Skeletal muscle satellite cell (primary cell): Measurements from ENCODE around the gene LPAR1.
"Not testable (repeated sequence)": the region's sequence is repeated elsewhere in the genome, so short reads cannot be mapped to it uniquely, and the experiment has no call there.

ENCODE experiments used
- H3K27me3 ChIP-seq: 2 replicates; pipeline ENCODE4 v1.7.0; 2013; ENCODE audit warnings: low read length; ENCODE audit not compliant: control insufficient read depth, insufficient read depth
- H3K36me3 ChIP-seq: 2 replicates; pipeline ENCODE4 v1.7.0; 2013; ENCODE audit warnings: mild to moderate bottlenecking, control low read depth, low read length; ENCODE audit not compliant: insufficient read depth
- H3K4me1 ChIP-seq: 2 replicates; pipeline ENCODE4 v1.7.0; 2013; ENCODE audit warnings: low read length; ENCODE audit not compliant: control insufficient read depth, insufficient read depth
- H3K4me2 ChIP-seq: 2 replicates; pipeline ENCODE4 v1.7.0; 2013; ENCODE audit warnings: mild to moderate bottlenecking, low read length
- H3K4me3 ChIP-seq: 2 replicates; pipeline ENCODE4 v1.7.0; 2013; ENCODE audit warnings: low read length
- H3K9ac ChIP-seq: 2 replicates; pipeline ENCODE4 v1.7.0; 2013; ENCODE audit warnings: mild to moderate bottlenecking, low read depth, low read length, moderate library complexity
- H3K9me3 ChIP-seq: replicated peaks from 2 replicates; pipeline ENCODE4 v1.7.0; 2013; ENCODE audit warnings: mild to moderate bottlenecking, control low read depth, low read length

The LPAR1 gene

GRCh38 chr9:110861370-110862110, 176.7 kb downstream of the LPAR1 start:
- H3K9me3 ChIP-seq = peaks cover 19% of the 10 kb centered on the region
- H3K4me2 ChIP-seq, H3K36me3 ChIP-seq, H3K4me3 ChIP-seq, H3K9ac ChIP-seq, H3K27me3 ChIP-seq, H3K4me1 ChIP-seq: not testable (repeated sequence)

- peaks cover 3% of the 10 kb centered on the region for H3K36me3 ChIP-seq
- no peak overlapping the region for H3K4me2 ChIP-seq
- no peaks in the 10 kb centered on the region for H3K27me3 ChIP-seq
- peaks cover 6% of the 10 kb centered on the region for H3K9me3 ChIP-seq
- no peak overlapping the region for H3K9ac ChIP-seq
- H3K4me3 ChIP-seq = no peak overlapping the region
- H3K4me1 ChIP-seq = no peaks in the 10 kb centered on the region
These were observed 181.5 kb downstream of the LPAR1 start for GRCh38 chr9:110856772-110857171.

GRCh38 chr9:110850401-110851135, 187.7 kb downstream of the LPAR1 start:
- Histone ChIP-seq H3K4me3 (no peak overlapping the region), H3K27me3 (no peaks in the 10 kb centered on the region)

GRCh38 chr9:110847671-110848070, 190.6 kb downstream of the LPAR1 start:
- no peaks in the 10 kb centered on the region for H3K9me3 ChIP-seq
- H3K27me3 ChIP-seq = no peaks in the 10 kb centered on the region
- H3K9ac ChIP-seq = peak overlapping the region; percentile 55
- H3K36me3 ChIP-seq = no peaks in the 10 kb centered on the region
- H3K4me1 ChIP-seq = peaks cover 51% of the 10 kb centered on the region
- no peak overlapping the region for H3K4me3 ChIP-seq
- H3K4me2 ChIP-seq = peak overlapping the region; percentile 48

More at GRCh38 chr9:110850401-110851135, 187.7 kb downstream of the LPAR1 start:
- H3K4me2 ChIP-seq = no peak overlapping the region
- H3K9ac ChIP-seq = no peak overlapping the region
- H3K36me3 ChIP-seq = no peaks in the 10 kb centered on the region
- H3K9me3 ChIP-seq = no peaks in the 10 kb centered on the region
- H3K4me1 ChIP-seq = peaks cover 29% of the 10 kb centered on the region

GRCh38 chr9:110846215-110846614, 192.1 kb downstream of the LPAR1 start:
- H3K4me3 ChIP-seq = no peak overlapping the region
- H3K9ac ChIP-seq = no peak overlapping the region
- peaks cover 53% of the 10 kb centered on the region for H3K4me1 ChIP-seq
- no peaks in the 10 kb centered on the region for H3K27me3 ChIP-seq
- H3K4me2 ChIP-seq = no peak overlapping the region
- H3K36me3 ChIP-seq = no peaks in the 10 kb centered on the region
- no peaks in the 10 kb centered on the region for H3K9me3 ChIP-seq

- H3K9ac ChIP-seq = peak overlapping the region; percentile 44
- no peak overlapping the region for H3K4me2 ChIP-seq
- H3K4me3 ChIP-seq = no peak overlapping the region
- no peaks in the 10 kb centered on the region for H3K36me3 ChIP-seq
- no peaks in the 10 kb centered on the region for H3K9me3 ChIP-seq
- H3K4me1 ChIP-seq = peaks cover 56% of the 10 kb centered on the region
- H3K27me3 ChIP-seq = no peaks in the 10 kb centered on the region
These were observed 194.1 kb downstream of the LPAR1 start for GRCh38 chr9:110844121-110844520.

- H3K4me1 ChIP-seq = peaks cover 54% of the 10 kb centered on the region
- no peak overlapping the region for H3K4me2 ChIP-seq
- no peaks in the 10 kb centered on the region for H3K36me3 ChIP-seq
- H3K27me3 ChIP-seq = no peaks in the 10 kb centered on the region
- no peak overlapping the region for H3K9ac ChIP-seq
- no peak overlapping the region for H3K4me3 ChIP-seq
- H3K9me3 ChIP-seq = no peaks in the 10 kb centered on the region
These were observed 195.3 kb downstream of the LPAR1 start for GRCh38 chr9:110842986-110843385.

- Histone ChIP-seq H3K9ac (no peak overlapping the region), H3K9me3 (no peaks in the 10 kb centered on the region), H3K4me3 (no peak overlapping the region), H3K36me3 (no peaks in the 10 kb centered on the region), H3K27me3 (no peaks in the 10 kb centered on the region), H3K4me1 (peaks cover 52% of the 10 kb centered on the region), H3K4me2 (no peak overlapping the region)
These were observed 196.1 kb downstream of the LPAR1 start for GRCh38 chr9:110842169-110842568.

GRCh38 chr9:110837401-110838005, 200.8 kb downstream of the LPAR1 start:
- Histone ChIP-seq H3K4me3 (no peak overlapping the region), H3K9ac (no peak overlapping the region), H3K36me3 (no peaks in the 10 kb centered on the region), H3K4me2 (no peak overlapping the region), H3K4me1 (peaks cover 43% of the 10 kb centered on the region), H3K27me3 (no peaks in the 10 kb centered on the region), H3K9me3 (no peaks in the 10 kb centered on the region)

GRCh38 chr9:110835859-110836271, 202.4 kb downstream of the LPAR1 start:
- Histone ChIP-seq H3K27me3 (no peaks in the 10 kb centered on the region), H3K4me3 (peak overlapping the region; percentile 4), H3K36me3 (no peaks in the 10 kb centered on the region), H3K9ac (peak overlapping the region; percentile 70), H3K4me2 (peak overlapping the region; percentile 53), H3K9me3 (no peaks in the 10 kb centered on the region), H3K4me1 (peaks cover 47% of the 10 kb centered on the region)

GRCh38 chr9:110835404-110835803, 202.9 kb downstream of the LPAR1 start:
- H3K9ac ChIP-seq = peak overlapping the region; percentile 70
- no peaks in the 10 kb centered on the region for H3K27me3 ChIP-seq
- H3K36me3 ChIP-seq = no peaks in the 10 kb centered on the region
- no peaks in the 10 kb centered on the region for H3K9me3 ChIP-seq
- peak overlapping the region; percentile 53 for H3K4me2 ChIP-seq
- H3K4me1 ChIP-seq = peaks cover 47% of the 10 kb centered on the region
- peak overlapping the region; percentile 4 for H3K4me3 ChIP-seq
